ENCODE data around the gene ZNF518B. TPM values are rescaled to one million over a fixed set of nuclear protein-coding genes. Genes with fewer than 3 reads are reported as not detected.

ZNF518B gene
- total RNA-seq, 2 donors from 2014 or later = 2.3 to 17.1 TPM

GRCh38 chr4:10416441-10416840 lies 40.8 kb downstream of the ZNF518B start:
- intact Hi-C loops (cut with DNase I) = no loop called here
- Histone ChIP-seq H3K4me3 (no peak overlapping the region), H3K27ac (no peak overlapping the region), H3K9me3 (no peaks in the 10 kb centered on the region), H3K27me3 (no peaks in the 10 kb centered on the region), H3K4me1 (no peaks in the 10 kb centered on the region), H3K36me3 (replicated peaks in 1 of 2; ENCODE audit: insufficient read depth in 1 of 2, low read depth in 2 of 2) (no peaks in the 10 kb centered on the region)
- ATAC-seq (no peak), DNase-seq (no peak)
- TF ChIP-seq CTCF (IDR thresholded peaks at IDR 0.05) = no peak
- no peak for TF ChIP-seq POLR2A (IDR thresholded peaks at IDR 0.05)
- 68 to 74% methylated on average over 2 of the region's 2 CpGs for WGBS, 2 donors

- no peaks in the 10 kb centered on the region for H3K9me3 ChIP-seq
- no peaks in the 10 kb centered on the region for H3K36me3 ChIP-seq (replicated peaks in 1 of 2; ENCODE audit: insufficient read depth in 1 of 2, low read depth in 2 of 2)
- no peak overlapping the region for H3K4me3 ChIP-seq
- H3K27me3 ChIP-seq = no peaks in the 10 kb centered on the region
- H3K4me1 ChIP-seq = no peaks in the 10 kb centered on the region
- 52 to 54% methylated on average over 2 of the region's 2 CpGs for WGBS, 2 donors
- intact Hi-C loops (cut with DNase I) = no loop called here
- DNase-seq = no peak
- H3K27ac ChIP-seq = no peak overlapping the region
- TF ChIP-seq POLR2A (IDR thresholded peaks at IDR 0.05) (no peak), CTCF (IDR thresholded peaks at IDR 0.05) (no peak)
- ATAC-seq = no peak
Observed at GRCh38 chr4:10413177-10413576, 44.0 kb downstream of the ZNF518B start.

- 56 to 60% methylated on average over 8 of the region's 8 CpGs for WGBS, 2 donors
- TF ChIP-seq CTCF (IDR thresholded peaks at IDR 0.05) (no peak), POLR2A (IDR thresholded peaks at IDR 0.05) (no peak)
- intact Hi-C loops (cut with DNase I) = no loop called here
- Histone ChIP-seq H3K27me3 (no peaks in the 10 kb centered on the region), H3K4me1 (no peaks in the 10 kb centered on the region), H3K9me3 (no peaks in the 10 kb centered on the region), H3K36me3 (replicated peaks in 1 of 2; ENCODE audit: insufficient read depth in 1 of 2, low read depth in 2 of 2) (no peaks in the 10 kb centered on the region), H3K27ac (no peak overlapping the region), H3K4me3 (no peak overlapping the region)
- no peak for DNase-seq
- ATAC-seq = no peak
Observed at GRCh38 chr4:10405672-10406071, 51.6 kb downstream of the ZNF518B start.

GRCh38 chr4:10403633-10404445 lies 53.4 kb downstream of the ZNF518B start:
- intact Hi-C loops (cut with DNase I) = no loop called here
- no peaks in the 10 kb centered on the region for H3K36me3 ChIP-seq (replicated peaks in 1 of 2; ENCODE audit: insufficient read depth in 1 of 2, low read depth in 2 of 2)
- H3K27ac ChIP-seq = no peak overlapping the region
- ATAC-seq (no peak), DNase-seq (peak in 1 of 4 donors; percentile 15)
- WGBS, 2 donors = 48 to 64% methylated on average over 6 of the region's 6 CpGs
- TF ChIP-seq POLR2A (IDR thresholded peaks at IDR 0.05) = no peak
- TF ChIP-seq CTCF (IDR thresholded peaks at IDR 0.05) = peak in 6 of 7 experiments; percentile 13 to 59 (median 44)
- no peaks in the 10 kb centered on the region for H3K9me3 ChIP-seq
- H3K4me1 ChIP-seq = no peaks in the 10 kb centered on the region
- H3K4me3 ChIP-seq = no peak overlapping the region
- no peaks in the 10 kb centered on the region for H3K27me3 ChIP-seq

Measured in body of pancreas (tissue), 4 donors.